Esophagus mucosa (tissue), 1 donor: Measurements from ENCODE around the gene IZUMO4. TPM values are rescaled to one million over a fixed set of nuclear protein-coding genes. Genes with fewer than 3 reads are reported as not detected.

ENCODE experiments used
- ATAC-seq: fragments of 200-7000 bp; cut with Tn5 transposase; one replicate; pipeline ENCODE4 v1.9.1; 2020
- total RNA-seq: library from RNA; stranded (reverse); gene quantifications from one replicate; pipeline ENCODE4 v1.2.4, GENCODE V29; 2023
- donor health status: DM: yes; HTN: yes; CAD: no.

Gene IZUMO4
- total RNA-seq, 1 donor from 2014 or later: 4.7 TPM

DNA sequence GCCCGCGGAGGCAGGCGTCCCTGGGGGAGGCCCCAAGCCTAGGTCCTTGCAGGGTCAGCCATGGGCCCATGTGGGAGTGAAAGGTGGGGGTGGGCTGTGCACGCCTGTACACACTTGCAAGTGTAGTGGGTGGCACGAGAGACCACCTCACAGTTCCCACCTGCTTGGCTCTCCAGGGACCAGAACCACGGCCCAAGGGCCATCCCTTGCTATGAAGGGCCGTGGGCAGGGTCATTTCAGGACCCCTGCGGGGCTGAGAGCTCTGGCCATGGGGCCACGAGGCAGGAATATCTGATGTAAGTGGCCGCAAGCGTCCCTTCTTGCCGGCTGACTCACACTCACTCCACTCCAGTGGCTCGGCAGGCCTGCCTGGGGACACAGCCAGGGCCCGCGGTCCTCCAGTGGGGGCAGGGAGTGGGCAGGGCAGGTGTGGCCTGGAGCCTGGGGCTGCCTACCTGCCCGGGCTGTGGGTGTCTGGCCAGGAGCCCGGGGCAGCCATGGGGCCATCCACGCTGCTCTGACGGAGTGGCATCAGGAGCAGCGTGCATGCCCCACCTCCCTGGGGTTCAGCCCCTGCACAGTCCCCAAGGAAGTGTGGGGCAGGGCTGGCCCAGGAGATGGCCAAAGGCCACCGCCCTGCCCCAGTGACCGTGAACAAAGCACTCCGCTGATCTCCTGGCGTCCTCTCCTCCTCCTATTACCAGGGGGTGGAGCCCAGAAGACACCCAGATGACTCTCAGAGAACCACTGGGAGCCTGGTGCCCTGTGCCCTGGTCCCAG is 37.1 kb upstream of the IZUMO4 start:
- peak; percentile 73 for ATAC-seq

DNA sequence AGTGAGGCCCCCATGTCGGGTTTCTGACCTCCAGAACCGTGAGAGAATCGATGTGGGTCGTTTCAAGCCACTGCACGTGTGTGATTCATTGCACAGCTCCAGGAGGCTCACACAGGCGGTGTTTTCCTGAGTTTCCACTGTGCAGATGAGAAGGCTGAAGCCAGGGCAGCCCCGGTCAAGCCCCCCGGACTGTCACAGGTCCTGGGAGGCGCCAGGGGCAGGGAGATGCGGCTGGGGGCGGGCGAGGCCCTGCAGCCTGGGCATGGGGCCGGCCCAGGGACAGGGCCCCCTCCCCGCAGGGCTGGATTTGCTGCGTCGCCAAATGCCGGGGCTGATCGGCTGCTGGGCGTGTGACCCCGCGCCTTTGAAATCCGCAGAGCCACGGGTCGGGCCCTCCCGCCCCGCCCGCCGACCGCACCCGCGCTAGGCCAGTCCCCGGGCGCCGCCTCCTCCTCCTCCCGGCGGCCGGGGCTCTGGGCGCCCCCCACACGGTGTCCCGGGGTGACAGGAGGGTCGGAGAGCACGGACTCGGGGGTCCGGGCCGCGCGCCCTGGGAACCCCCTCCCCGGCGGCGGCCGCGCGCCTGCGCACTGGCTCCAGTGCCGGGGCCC is 35.7 kb upstream of the IZUMO4 start:
- peak; percentile 45 for ATAC-seq

GRCh38 chr19:2061495-2062388 is 35.0 kb upstream of the IZUMO4 start:
- peak; percentile 81 for ATAC-seq

- ATAC-seq: no peak
Measured at GRCh38 chr19:2062389-2062729, 34.4 kb upstream of the IZUMO4 start.

DNA sequence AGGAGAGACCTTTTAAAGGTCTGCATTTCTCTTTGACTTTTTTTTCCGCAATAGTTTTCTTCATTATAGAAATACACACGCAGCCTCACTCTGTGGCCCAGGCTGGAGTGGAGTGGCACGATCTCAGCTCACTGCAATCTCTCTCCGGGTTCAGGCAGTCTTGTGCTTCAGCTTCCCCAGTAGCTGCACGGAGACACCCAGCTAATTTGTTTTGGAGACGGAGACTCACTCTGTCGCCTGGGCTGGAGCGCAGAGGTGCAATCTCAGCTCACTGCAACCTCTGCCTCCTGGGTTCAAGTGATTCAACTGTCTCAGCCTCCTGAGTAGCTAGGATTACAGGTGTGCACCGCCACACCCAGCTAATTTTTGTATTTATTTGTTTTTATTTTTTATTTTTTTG is 33.9 kb upstream of the IZUMO4 start:
- ATAC-seq: no peak

- no peak for ATAC-seq
Measured at GRCh38 chr19:2063824-2064223, 32.9 kb upstream of the IZUMO4 start.

- ATAC-seq: no peak
Measured at GRCh38 chr19:2064395-2064787, 32.3 kb upstream of the IZUMO4 start.

GRCh38 chr19:2064788-2065524 is 31.8 kb upstream of the IZUMO4 start:
- ATAC-seq: no peak

DNA sequence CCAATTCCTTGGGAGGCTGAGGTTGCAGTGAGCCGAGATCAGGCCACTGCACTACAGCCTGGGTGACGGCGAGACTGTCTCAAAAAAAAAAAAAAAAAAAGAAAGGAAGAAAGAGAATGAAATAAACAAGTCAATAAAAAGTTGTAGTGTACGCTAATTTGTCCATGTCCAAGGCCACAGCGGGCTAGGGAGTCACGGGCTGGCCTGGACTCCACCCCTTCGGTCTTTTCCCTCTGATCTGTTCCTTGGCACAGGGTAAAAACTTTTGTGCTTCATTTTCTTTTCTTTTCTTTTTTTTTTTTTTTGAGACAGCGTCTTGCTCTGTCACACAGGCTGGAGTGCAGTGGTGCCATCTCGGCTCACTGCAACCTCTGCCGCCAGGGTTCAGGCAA is 26.3 kb upstream of the IZUMO4 start:
- ATAC-seq: no peak

DNA sequence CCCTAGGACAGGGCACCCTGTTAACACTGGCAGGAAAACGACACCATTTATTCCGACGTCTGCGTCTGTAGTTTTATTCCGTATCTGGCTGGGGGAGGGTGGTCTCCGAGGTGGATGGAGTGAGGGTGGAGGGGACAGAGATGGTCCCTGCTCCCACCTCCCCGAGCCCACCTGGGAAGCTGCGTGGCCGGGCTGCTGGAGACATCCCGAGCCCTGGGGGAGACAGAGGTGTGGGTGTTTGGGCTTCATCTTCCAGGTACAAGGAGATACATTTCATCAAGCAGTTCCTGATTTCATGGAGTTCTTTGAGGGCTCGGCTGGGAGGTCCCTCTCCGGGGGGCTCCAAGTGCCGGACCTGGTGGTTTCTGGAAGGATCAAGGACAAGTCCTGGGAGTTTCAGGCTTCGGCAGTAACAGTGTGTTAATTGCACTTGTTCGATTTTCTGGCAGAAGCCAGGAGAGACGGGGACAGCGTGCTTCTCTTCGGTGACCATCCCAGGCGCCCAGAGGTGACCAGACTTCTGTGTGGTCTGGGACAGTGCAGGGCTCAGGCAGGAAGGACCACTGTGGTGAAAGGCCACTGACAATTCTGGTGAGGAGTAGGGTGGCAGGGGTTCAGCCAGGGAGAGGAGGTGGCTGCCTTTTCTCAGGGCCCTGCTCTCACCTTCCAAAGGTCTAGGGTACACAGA is 25.6 kb upstream of the IZUMO4 start:
- no peak for ATAC-seq

DNA sequence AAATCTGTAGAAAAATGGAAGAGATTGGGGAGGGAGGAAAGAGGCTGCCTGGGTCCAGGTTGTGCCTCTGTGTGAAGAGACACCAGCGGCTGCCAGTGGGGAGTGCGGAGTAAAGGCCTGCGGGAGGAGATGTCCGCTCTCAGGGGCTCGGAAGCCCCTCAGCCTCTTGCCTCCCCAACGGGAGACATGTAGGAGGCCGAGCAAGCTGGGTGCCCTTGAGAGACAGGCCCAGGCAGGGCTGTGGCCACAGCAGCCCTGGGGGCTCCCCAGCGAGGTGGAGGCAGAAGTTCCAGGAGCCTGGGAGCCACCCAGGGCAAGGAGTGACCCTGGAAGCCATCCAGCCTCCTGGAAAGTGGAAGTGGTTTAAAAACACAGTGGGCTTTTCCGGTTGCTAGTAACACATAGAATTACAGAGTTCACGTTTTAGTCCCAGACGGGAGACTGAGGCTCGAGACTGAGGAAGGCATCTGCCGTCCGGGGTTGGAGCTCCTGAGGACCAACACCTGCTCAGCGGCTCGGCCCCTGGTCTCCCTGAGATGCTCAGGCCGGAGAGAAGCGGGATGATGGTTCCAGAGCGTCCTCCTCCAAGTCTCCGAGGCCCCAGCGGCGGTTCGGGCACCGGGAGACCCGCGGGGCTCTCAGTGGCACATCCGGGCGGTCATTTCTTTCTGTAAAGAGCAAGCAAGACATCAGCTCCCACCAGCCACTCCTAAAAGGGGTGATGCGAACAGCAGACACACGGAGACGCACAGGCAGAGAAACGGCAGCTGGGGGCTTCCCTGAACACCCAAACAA is 23.8 kb upstream of the IZUMO4 start:
- no peak for ATAC-seq

DNA sequence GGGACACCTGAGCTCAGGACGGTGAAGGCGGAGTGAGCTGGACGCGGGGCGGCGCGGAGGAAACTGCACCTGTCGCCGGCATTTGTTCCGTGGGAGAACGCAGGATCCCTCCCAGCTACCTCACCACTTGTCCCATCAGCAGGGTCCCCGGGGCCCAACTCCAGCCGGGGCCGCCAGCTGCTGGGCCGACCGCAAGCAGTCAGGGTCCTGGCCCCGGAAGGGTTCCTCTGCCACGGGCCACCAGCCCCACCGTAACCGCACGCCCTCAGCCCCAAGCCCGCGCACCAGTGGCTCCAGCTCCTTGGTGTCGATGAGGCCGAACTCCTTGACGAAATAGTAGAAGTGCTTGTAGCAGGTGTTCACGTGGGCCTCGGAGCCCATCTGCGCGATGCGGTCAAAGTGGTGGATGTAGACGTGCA is 20.2 kb upstream of the IZUMO4 start:
- no peak for ATAC-seq

DNA sequence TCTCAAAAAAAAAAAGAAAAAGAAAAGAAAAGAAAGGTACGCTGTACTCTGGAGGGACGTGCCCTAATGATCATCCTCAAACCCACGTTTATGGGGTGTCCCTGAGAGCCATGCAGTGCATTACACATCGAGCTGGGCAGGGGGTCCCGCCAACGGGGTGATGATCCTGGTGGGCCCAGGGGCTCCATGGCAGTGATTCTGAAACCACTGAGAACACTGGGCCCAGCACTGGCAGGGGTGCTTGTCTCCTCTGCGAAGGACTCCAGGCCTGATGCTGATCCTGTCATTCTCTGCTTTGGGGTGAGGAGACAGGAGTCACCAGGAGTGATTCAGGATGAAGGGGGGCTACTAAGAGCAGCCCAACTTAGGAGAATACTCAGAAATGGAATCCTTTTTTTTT is 19.3 kb upstream of the IZUMO4 start:
- ATAC-seq: no peak

DNA sequence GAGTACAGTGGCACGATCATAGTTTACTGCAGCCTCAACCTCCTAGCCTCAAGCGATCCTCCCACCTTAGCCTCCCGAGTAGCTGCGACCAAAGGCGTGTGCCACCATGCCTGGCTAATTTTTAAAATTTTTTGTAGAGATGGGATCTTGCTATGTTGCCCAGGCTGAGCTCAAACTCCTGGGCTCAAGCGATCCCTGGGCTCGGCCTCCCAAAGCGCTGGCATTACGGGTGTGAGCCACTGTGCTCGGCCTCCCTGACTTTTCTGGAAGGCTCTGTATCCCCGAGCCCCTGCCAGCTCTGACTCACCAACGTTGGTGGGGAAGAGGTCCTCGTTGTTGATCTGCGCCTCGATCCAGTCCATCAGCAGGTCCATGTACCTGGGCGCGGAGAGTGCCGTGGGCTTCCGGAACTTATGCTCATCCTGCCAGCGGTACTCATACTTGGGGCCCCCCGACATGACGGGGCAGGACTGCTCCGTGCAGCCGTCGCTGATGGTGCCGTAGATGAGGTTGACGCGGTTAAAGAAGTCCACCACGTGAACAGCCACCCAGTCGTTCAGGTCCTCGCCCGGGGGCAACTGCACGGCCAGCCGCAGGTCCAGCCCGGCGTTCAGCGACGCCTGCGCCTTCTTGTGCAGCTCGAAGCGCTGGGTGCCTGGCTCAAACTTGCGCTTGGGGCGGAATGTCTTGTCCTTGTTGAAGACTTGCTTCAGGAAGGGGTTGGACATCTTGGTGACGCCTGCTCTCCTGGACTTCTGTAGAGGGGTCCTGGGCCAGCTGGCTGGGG is 18.7 kb upstream of the IZUMO4 start:
- ATAC-seq: no peak

DNA sequence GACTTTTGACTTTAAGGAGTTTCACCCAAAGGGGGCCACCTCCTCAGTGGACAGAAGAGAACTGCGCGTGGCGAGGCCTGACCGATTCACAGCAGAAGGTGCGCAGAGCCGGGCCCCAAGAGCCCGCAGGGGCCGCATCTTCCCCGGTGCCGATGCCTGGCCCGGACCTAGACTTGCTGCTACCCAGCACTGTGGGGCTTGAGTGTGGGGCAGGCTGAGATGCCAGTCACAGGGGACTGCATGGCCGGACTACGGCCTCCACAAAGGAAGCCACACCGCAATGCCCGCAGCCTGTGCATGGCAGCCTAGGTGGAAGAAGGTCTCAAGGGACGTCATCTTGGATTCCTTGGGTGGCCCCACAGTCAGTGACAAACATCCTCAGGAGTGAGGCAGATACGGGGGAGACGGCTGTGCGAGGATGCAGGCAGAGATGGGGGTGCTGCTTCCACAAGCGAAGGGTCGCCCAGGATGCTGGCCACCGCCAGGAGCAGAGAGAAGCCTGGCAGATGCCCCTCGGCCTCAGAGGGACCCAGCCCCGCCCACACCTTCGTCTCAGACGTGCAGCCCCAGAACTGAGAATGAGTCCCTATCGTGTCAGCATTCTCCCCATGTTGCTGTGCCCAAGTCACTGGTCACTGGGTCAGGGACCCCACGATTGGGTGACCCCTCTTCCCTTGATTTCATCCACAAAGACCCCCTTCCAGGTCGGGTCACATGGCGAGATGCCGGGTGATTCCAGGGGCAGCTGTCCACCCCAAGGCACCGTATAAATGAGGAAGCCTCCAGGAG is 17.4 kb upstream of the IZUMO4 start:
- no peak for ATAC-seq

- ATAC-seq: no peak
Measured at GRCh38 chr19:2079865-2080301, 16.8 kb upstream of the IZUMO4 start.

DNA sequence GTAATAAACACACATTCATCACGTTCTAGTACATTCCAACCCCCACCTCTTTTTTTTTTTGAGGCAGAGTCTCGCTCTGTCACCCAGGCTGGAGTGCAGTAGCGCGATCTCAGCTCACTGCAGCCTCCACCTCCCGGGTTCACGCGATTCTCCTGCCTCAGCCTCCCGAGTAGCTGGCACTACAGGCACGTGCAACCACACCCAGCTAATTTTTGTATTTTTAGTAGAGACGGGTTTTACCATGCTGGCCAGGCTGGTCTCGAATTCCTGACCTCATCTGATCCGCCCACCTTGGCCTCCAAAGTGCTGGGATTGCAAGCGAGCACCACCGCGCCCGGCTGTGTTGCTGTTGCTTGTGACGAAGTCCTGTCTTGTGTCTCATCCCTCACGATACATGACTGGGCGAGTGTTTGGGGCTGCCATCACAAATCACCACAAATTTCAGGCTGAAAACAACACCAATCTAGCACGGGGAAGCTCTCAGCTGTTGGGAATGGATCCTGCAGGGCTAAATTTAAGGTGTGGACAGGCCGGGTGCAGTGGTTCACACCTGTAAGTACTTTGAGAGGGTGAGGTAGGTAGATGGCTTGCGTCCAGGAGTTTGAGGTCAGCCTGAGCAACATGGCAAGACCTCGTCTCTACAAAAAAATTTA is 16.3 kb upstream of the IZUMO4 start:
- ATAC-seq: peak; percentile 12

DNA sequence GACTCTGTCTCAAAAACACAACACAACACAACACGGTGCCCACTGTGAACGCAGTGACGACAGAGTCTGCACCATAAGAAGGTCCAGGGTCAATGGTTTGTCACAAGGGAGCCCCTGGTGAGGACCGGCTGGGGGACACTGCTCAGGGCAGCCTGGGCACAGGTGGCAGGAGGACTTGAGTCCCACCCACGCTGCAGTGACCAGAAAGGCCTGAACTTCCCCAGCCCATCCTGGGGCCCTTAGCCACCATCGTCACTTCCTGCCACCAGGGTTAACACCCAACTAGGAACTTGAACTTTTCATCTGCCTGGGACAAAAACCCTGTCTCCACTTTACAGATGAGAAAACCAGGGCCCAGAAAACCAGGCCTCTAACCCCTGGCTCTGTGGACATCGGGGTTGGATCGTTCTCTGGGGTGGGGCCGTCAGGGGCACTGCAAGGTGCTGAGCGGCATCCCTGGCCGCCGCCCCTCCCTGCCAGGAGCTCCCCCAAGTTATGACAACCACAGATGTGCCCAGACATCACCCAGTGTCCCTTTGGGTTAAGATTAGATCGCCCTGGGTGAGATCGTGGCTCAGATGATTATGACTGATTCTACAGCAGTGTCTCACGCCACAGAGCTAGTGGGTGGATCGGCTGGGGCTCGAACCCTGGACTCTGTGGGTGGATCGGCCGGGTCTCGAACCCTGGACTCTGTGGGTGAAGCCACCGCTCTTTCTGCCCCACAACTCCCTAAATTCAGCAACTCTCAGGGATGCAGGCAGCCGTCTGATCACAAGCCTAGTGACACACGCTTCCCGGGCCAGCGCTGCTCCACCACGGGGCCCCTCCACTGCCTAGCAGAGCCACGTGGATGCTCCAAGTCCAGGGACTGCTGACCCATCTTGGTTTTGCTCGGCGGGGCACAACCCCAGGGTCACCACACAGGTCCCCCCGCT is 14.6 kb upstream of the IZUMO4 start:
- no peak for ATAC-seq
